WTC11 (cell line): ENCODE results near the gene EFEMP2.

Source experiments
- ATF1 ChIP-seq: sonication (generic); formaldehyde crosslinking; IDR thresholded peaks from 2 replicates; pipeline ENCODE4 v1.8.1; 2023; ENCODE audit warnings: mild to moderate bottlenecking, moderate library complexity, missing genetic modification reagents
- ATF6 ChIP-seq: sonication (generic); formaldehyde crosslinking; IDR thresholded peaks from 2 replicates; pipeline ENCODE4 v1.8.1; 2023; ENCODE audit warnings: mild to moderate bottlenecking, missing genetic modification reagents
- CTCF ChIP-seq: fragments of 200-600 bp; IDR thresholded peaks from 2 replicates; pipeline ENCODE4 v1.8.0; 2022; ENCODE audit warnings: antibody characterized with exemption
- ZNF121 ChIP-seq: sonication (generic); formaldehyde crosslinking; IDR thresholded peaks from 2 replicates; pipeline ENCODE4 v1.8.0; 2023; ENCODE audit warnings: missing genetic modification reagents

GRCh38 chr11:65869643-65870306, 2.8 kb downstream of the EFEMP2 start:
- no peak for TF ChIP-seq ATF6
- no peak for TF ChIP-seq ZNF121 (CRISPR knock-in tag)
- TF ChIP-seq ATF1 (CRISPR knock-in tag): no peak
- TF ChIP-seq CTCF: no peak
